ENCODE results near the gene FSTL3. TPM values are rescaled to one million over a fixed set of nuclear protein-coding genes. Genes with fewer than 3 reads are reported as not detected.
"Not testable (repeated sequence)": the region's sequence is repeated elsewhere in the genome, so short reads cannot be mapped to it uniquely, and the experiment has no call there.

FSTL3 gene
- total RNA-seq, 1 donor from 2014 or later: 7.7 TPM

DNA sequence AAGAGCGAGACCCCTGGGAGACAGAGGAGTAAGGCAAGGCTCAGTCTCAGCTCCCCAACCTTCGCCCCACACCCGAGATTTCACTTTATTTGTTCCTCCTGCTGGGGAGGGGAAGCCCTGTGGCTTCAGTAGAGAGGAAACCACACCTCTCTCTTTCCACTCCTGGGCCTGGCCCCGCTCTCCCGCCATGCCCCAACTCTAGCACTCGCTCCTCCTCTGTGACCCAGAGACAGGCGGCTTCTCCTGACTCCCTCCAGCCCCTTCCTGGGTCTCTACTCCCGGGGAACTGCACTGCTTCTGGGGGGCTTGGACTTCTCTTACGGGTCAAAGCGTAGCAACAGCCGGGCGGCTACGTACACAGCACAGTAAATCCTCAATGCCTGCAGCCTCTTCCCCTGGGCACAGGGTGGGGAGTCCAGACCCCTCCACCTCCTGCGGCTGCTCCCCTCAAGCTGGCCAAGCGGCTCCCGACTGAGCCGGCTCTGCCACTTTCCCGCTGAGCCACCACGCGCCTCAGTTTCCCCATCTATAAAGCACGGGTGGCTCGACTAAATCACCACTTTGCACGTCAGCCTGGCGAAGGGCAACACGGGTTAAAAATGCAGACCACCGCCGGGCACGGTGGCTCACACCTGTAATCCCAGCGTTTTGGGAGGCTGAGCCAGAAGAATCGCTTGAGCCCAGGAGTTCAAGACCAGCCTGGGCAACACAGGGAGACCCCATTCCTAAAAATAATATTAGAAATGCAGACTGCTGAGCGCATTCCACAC, 14.6 kb upstream of the FSTL3 start:
- H3K9me3 Mint-ChIP-seq: no peaks in the 10 kb centered on the region
- peaks cover 20% of the 10 kb centered on the region for H3K4me1 Mint-ChIP-seq
- H3K27ac Mint-ChIP-seq: peak overlapping the region; percentile 93
- DNase-seq: peak; percentile 93
- peaks cover 17% of the 10 kb centered on the region for H3K36me3 Mint-ChIP-seq (ENCODE audit: low read depth)
- H3K27me3 Mint-ChIP-seq: no peaks in the 10 kb centered on the region
- peak overlapping the region; percentile 94 for H3K4me3 Mint-ChIP-seq
- intact Hi-C loops (cut with micrococcal nuclease): loop anchor here (1.0 kb wide), 2 partner anchors 28 to 89 kb away; partner anchors contain the start of genes BSG and POLRMT

DNA sequence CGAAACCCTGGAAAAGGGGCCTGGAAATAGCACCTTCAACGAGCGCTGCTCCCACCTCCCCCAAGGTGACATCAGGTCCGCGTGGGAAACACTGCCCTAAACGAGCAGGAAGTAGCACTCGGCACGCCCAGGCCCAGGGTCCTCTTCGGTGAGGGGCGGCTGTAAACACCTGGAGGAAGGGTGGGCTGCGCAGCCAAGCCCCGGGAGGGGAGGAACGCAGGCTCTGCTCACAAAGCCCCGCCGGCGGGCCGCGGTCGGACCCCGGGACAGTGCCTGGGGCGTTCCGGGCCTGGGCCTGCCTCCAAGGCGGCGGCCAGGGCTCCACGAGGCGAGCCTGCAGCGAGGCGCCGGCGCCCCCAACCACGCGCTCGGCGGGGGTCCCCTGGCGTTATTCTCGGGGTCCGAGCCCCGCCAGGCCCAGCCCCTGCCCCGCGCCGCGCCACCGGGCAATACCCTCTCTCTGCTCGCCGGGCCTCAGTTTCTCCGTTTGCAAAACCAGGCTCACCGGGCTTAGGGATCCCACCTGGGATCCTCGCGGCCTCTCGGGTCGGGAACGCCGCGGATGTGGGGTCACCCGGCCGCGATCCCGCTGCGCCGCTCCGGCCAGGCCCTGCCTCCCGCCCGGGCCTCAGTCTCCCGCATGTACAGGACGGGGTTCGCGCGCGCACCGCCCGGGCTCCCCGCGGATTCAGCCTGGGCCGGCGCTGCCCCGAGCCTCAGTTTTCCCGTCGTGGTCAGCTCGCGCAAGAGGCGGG, 13.8 kb upstream of the FSTL3 start:
- intact Hi-C loops (cut with micrococcal nuclease): loop anchor here (1.0 kb wide), 2 partner anchors 29 to 90 kb away; partner anchors contain the start of genes BSG and POLRMT
- peaks cover 16% of the 10 kb centered on the region for H3K36me3 Mint-ChIP-seq (ENCODE audit: low read depth)

DNA sequence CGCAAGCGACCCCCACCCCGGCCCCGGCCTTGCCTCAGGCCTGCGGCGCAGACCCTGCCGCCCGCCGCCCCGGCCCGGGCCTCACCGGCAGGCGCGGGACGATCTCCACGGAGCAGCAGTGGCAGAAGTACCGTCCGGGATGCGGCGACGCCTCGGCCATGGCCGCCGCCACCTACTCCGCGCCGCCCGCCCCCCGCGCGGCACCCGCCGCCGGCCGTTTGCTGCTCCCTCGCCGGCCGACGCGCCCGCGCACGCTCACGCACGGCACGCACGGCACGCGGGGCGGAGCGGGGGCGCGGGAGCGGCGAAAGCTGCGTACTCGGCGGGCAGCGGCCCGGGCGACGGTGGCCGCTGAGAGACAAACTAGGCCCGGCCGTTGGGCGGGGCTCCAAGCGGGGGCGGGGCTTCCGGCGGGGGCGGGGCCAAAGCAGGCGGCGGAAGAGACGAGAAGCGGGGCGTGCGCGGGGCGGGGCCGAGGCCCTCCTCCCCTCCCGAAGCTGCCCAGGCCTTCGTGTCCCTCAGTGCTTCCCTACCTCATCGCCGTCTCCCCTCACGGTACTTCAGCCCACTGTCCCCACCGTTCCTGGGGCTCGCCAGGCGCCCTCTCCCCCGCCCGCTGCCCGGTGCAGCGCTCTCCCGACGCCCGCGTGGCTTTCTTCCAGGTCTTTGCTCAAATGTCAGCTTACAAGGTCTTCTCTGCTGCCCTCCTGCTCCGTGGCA, 13.1 kb upstream of the FSTL3 start, which contains the start of gene RNF126:
TSS of gene RNF126 (minus strand) at position 253 of the 720 bp plus-strand sequence. CDS start at position 160, 93 bp downstream.
- Mint-ChIP-seq H3K36me3 (ENCODE audit: low read depth) (peaks cover 15% of the 10 kb centered on the region), H3K4me1 (peaks cover 20% of the 10 kb centered on the region), H3K27me3 (peaks cover 2% of the 10 kb centered on the region), H3K27ac (peak within 1 kb of the TSS; percentile 93), H3K9me3 (no peaks in the 10 kb centered on the region), H3K4me3 (peak within 1 kb of the TSS; percentile 94)
- DNase-seq: peak; percentile 96
- intact Hi-C loops (cut with micrococcal nuclease): loop anchor here (1.0 kb wide), 5 partner anchors 17 to 134 kb away; partner anchors contain the start of genes BSG, POLRMT and PTBP1

More for the DNA sequence above, 13.8 kb upstream of the FSTL3 start:
- Mint-ChIP-seq H3K4me3 (peak overlapping the region; percentile 94), H3K4me1 (peaks cover 20% of the 10 kb centered on the region), H3K27ac (peak overlapping the region; percentile 93), H3K9me3 (no peaks in the 10 kb centered on the region), H3K27me3 (no peaks in the 10 kb centered on the region)
- peak; percentile 93 for DNase-seq

GRCh38 chr19:663682-664117, 12.5 kb upstream of the FSTL3 start:
- peak overlapping the region; percentile 74 for H3K4me3 Mint-ChIP-seq
- H3K27ac Mint-ChIP-seq: peak overlapping the region; percentile 73
- DNase-seq: no peak
- H3K9me3 Mint-ChIP-seq: no peaks in the 10 kb centered on the region
- peaks cover 15% of the 10 kb centered on the region for H3K36me3 Mint-ChIP-seq (ENCODE audit: low read depth)
- H3K27me3 Mint-ChIP-seq: peaks cover 8% of the 10 kb centered on the region
- peaks cover 20% of the 10 kb centered on the region for H3K4me1 Mint-ChIP-seq
- intact Hi-C loops (cut with micrococcal nuclease): loop anchor here (1.0 kb wide), 3 partner anchors 17 to 134 kb away; partner anchors contain the start of gene PTBP1

DNA sequence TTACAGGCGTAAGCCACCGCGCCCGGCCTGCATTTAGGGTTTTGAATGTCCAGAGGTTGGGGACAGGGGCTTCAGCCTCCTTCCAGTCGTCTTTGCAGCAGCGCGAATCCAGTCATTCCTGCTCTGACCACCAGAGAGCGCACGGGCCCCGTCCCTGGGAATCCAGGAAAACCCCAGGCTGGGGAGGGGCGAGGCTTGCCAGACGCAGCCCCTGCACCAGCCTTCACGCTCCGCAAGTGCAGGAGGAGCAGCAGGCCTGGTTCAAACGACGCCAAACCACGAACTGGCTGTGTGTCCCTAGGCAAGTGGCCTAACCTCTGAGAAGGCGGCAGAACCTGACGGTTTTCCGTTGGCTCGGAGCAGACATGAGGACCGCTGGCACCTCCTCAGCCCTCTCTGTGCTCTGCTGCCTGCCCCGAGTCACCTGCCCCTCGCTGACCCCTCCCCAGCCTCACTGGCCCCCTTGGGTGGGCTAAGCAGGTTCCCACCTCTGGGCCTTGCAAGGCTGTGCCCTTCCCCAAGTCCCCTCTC, 11.2 kb upstream of the FSTL3 start:
- Mint-ChIP-seq H3K36me3 (ENCODE audit: low read depth) (peaks cover 13% of the 10 kb centered on the region), H3K4me1 (peaks cover 20% of the 10 kb centered on the region), H3K9me3 (no peaks in the 10 kb centered on the region), H3K4me3 (peak overlapping the region; percentile 54), H3K27me3 (peaks cover 12% of the 10 kb centered on the region), H3K27ac (peak overlapping the region; percentile 30)
- intact Hi-C loops (cut with micrococcal nuclease): loop anchor here (1.0 kb wide), 1 partner anchor 69 kb away; no protein-coding TSS in a partner anchor
- DNase-seq: peak; percentile 96

- H3K4me1 Mint-ChIP-seq: peaks cover 12% of the 10 kb centered on the region
- H3K36me3 Mint-ChIP-seq (ENCODE audit: low read depth); H3K27ac Mint-ChIP-seq; intact Hi-C loops (cut with micrococcal nuclease); H3K9me3 Mint-ChIP-seq; H3K4me3 Mint-ChIP-seq; DNase-seq: not testable (repeated sequence)
- peaks cover 12% of the 10 kb centered on the region for H3K27me3 Mint-ChIP-seq
Observed at GRCh38 chr19:666985-667573, 9.1 kb upstream of the FSTL3 start.

DNA sequence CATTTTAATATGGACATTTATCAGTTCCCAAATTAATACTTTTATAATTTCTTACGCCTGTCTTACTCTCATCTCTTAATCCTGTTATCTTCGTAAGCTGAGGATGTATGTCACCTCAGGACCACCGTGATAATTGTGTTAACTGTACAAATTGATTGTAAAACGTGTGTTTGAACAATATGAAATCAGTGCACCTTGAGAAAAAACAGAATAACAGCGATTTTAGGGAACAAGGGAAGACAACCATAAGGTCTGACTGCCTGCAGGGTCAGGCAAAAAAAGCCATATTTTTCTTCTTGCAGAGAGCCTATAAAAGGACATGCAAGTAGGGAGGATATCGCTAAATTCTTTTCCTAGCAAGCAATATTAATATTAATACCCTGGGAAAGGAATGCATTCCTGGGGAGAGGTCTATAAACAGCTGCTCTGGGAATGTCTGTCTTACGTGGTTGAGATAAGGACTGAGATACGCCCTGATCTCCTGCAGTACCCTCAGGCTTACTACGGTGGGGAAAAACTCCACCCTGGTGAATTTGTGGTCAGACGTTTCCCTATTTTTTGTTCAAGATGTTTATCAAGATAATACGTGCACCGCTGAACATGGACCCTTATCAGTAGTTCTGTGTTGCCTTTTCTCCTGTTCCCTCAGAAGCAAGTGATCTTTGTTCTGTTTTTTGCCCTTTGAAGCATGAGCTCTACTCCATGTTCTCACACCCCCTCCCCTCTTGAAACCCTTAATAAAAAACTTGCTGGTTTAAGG, 7.3 kb upstream of the FSTL3 start:
- H3K27me3 Mint-ChIP-seq: peaks cover 16% of the 10 kb centered on the region
- DNase-seq; H3K4me1 Mint-ChIP-seq; H3K9me3 Mint-ChIP-seq; H3K27ac Mint-ChIP-seq; intact Hi-C loops (cut with micrococcal nuclease); H3K36me3 Mint-ChIP-seq (ENCODE audit: low read depth); H3K4me3 Mint-ChIP-seq: not testable (repeated sequence)

GRCh38 chr19:670609-671075, 5.5 kb upstream of the FSTL3 start:
- intact Hi-C loops (cut with micrococcal nuclease): no loop called here
- no peak for DNase-seq
- Mint-ChIP-seq H3K9me3 (no peaks in the 10 kb centered on the region), H3K4me3 (no peak overlapping the region), H3K27ac (no peak overlapping the region), H3K27me3 (peaks cover 24% of the 10 kb centered on the region), H3K4me1 (no peaks in the 10 kb centered on the region), H3K36me3 (ENCODE audit: low read depth) (no peaks in the 10 kb centered on the region)

- Mint-ChIP-seq H3K36me3 (ENCODE audit: low read depth) (no peaks in the 10 kb centered on the region), H3K27ac (no peak overlapping the region)
Observed at GRCh38 chr19:674282-675151, 1.7 kb upstream of the FSTL3 start.

GRCh38 chr19:676007-676338, 219 bp upstream of the FSTL3 start:
- H3K9me3 Mint-ChIP-seq: no peaks in the 10 kb centered on the region
- H3K27me3 Mint-ChIP-seq: peaks cover 13% of the 10 kb centered on the region
- H3K36me3 Mint-ChIP-seq (ENCODE audit: low read depth): no peaks in the 10 kb centered on the region
- peaks cover 4% of the 10 kb centered on the region for H3K4me1 Mint-ChIP-seq
- no peak overlapping the region for H3K27ac Mint-ChIP-seq
- H3K4me3 Mint-ChIP-seq: no peak overlapping the region
- no peak for DNase-seq
- intact Hi-C loops (cut with micrococcal nuclease): no loop called here

More at GRCh38 chr19:674282-675151, 1.7 kb upstream of the FSTL3 start:
- intact Hi-C loops (cut with micrococcal nuclease): no loop called here
- Mint-ChIP-seq H3K9me3 (no peaks in the 10 kb centered on the region), H3K4me3 (no peak overlapping the region), H3K4me1 (peaks cover 2% of the 10 kb centered on the region), H3K27me3 (peaks cover 13% of the 10 kb centered on the region)
- no peak for DNase-seq

GRCh38 chr19:677201-677600, 1.0 kb downstream of the FSTL3 start:
- H3K36me3 Mint-ChIP-seq (ENCODE audit: low read depth): no peaks in the 10 kb centered on the region
- H3K4me1 Mint-ChIP-seq: peaks cover 4% of the 10 kb centered on the region
- H3K9me3 Mint-ChIP-seq: no peaks in the 10 kb centered on the region
- no peak for DNase-seq
- no peak overlapping the region for H3K4me3 Mint-ChIP-seq
- H3K27ac Mint-ChIP-seq: no peak overlapping the region
- H3K27me3 Mint-ChIP-seq: peaks cover 13% of the 10 kb centered on the region
- intact Hi-C loops (cut with micrococcal nuclease): no loop called here

Data from activated CD4-positive, alpha-beta T cell treated with anti-CD3 and anti-CD28 coated beads, Interleukin-2, amount 10 ng/mL, durations not matched to agents 24 days and 14 days (primary cell).